Measurements from ENCODE around the gene ZKSCAN3. TPM values are rescaled to one million over a fixed set of nuclear protein-coding genes. Genes with fewer than 3 reads are reported as not detected.
"Not testable (repeated sequence)": the region's sequence is repeated elsewhere in the genome, so short reads cannot be mapped to it uniquely, and the experiment has no call there.

Gene ZKSCAN3
- total RNA-seq, 2 experiments from 2014 or later: 1.3 TPM

DNA sequence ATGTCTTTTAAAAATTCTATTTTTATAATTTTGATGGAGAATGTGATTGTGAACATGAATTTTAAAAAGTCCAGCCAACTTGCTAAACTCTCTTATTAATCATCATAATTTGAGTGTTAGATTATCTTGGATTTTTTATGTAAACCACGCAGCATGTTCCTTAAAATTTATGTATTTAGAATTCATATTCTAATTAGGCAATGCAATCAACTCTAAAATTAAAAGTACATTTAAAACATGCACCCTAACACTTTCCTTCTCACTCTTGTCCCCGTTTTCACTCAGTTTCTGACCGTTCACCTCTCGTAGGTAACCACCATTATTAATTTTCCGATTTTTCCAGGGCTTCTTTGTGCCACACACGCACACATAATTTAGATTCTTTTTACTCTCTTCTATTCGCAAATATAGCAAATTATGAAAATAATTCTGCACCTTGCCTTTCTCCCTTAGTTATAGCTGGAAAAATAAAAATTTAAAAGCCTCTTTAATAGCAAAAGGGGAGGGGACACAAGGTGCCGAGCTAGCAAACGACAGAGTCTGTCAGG lies 329 bp upstream of the ZKSCAN3 start:
- CTCF ChIA-PET: interaction anchor here (1.1 kb wide), 1 partner anchor 34 kb away, joined by 4 read pairs; no protein-coding TSS in a partner anchor
- Mint-ChIP-seq H3K4me1 (ENCODE audit: low read depth) (peaks cover 22% of the 10 kb centered on the region), H3K36me3 (ENCODE audit: low read depth) (no peaks in the 10 kb centered on the region), H3K27ac (peak overlapping the region; percentile 87), H3K9me3 (no peaks in the 10 kb centered on the region), H3K4me3 (peak overlapping the region; percentile 97), H3K27me3 (ENCODE audit: low read depth) (peaks cover 6% of the 10 kb centered on the region)
- intact Hi-C loops (cut with micrococcal nuclease): loop anchor here (1.0 kb wide), 2 partner anchors 14 to 82 kb away; partner anchors contain the start of gene ZSCAN26
- no peak for DNase-seq

DNA sequence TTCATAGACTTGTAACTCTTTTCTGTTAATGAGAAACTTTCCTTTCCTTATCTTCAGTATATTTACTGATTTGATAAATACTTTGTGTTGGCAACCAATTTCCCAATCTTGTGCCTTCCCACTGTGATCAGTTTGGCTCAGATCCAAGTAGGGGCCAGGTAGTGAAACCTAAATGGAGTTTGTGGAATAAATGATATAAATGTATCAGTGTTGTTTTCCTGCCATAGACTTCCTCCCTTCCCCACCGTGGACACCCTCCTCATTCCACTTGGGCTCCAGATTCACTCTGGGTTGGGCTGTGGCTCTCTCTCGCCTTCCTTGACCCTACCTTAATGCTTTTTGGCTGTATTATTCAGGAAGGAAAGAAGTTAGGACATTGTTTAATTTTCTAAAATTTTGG lies 1.3 kb downstream of the ZKSCAN3 start:
- Mint-ChIP-seq H3K4me1 (ENCODE audit: low read depth) (peaks cover 30% of the 10 kb centered on the region), H3K9me3 (no peaks in the 10 kb centered on the region), H3K27ac (no peak overlapping the region), H3K36me3 (ENCODE audit: low read depth) (no peaks in the 10 kb centered on the region), H3K4me3 (peak overlapping the region; percentile 6), H3K27me3 (ENCODE audit: low read depth) (peaks cover 4% of the 10 kb centered on the region)
- intact Hi-C loops (cut with micrococcal nuclease): no loop called here
- CTCF ChIA-PET: interaction anchor here (0.8 kb wide), 1 partner anchor 175 kb away, joined by 3 read pairs; no protein-coding TSS in a partner anchor
- DNase-seq: no peak

DNA sequence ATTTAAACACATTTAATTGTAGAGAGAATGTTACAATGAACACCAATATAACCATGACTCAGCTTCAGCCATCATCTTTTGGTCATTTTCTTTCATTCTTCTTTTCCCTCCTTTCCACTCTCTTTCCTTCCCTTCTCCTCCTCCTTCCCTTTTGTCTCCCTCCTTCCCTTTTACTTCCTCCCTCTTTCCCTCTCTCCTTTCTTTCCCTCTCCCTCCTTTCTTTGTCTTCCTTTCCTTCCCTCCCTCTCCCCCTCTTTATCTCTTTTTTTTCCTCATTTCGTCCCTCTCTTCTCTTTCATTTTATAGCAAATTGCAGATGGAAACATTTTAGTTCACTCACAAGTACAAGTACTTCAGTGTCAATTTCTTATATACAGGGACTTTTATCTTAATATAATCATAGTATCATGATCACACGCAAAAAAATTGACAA lies 1.8 kb downstream of the ZKSCAN3 start:
- H3K9me3 Mint-ChIP-seq: no peaks in the 10 kb centered on the region
- H3K27ac Mint-ChIP-seq: no peak overlapping the region
- intact Hi-C loops (cut with micrococcal nuclease): no loop called here
- H3K4me3 Mint-ChIP-seq: no peak overlapping the region
- H3K27me3 Mint-ChIP-seq (ENCODE audit: low read depth): peaks cover 4% of the 10 kb centered on the region
- CTCF ChIA-PET: no interaction called here
- H3K4me1 Mint-ChIP-seq (ENCODE audit: low read depth): peaks cover 31% of the 10 kb centered on the region
- no peaks in the 10 kb centered on the region for H3K36me3 Mint-ChIP-seq (ENCODE audit: low read depth)
- DNase-seq: no peak

GRCh38 chr6:28353356-28353755 lies 3.6 kb downstream of the ZKSCAN3 start:
- intact Hi-C loops (cut with micrococcal nuclease): no loop called here
- no peaks in the 10 kb centered on the region for H3K27me3 Mint-ChIP-seq (ENCODE audit: low read depth)
- CTCF ChIA-PET: interaction anchor here (0.8 kb wide), 1 partner anchor 10 kb away, joined by 3 read pairs; no protein-coding TSS in a partner anchor
- no peak overlapping the region for H3K4me3 Mint-ChIP-seq
- H3K36me3 Mint-ChIP-seq (ENCODE audit: low read depth): no peaks in the 10 kb centered on the region
- no peak overlapping the region for H3K27ac Mint-ChIP-seq
- H3K4me1 Mint-ChIP-seq (ENCODE audit: low read depth): peaks cover 31% of the 10 kb centered on the region
- no peak for DNase-seq
- H3K9me3 Mint-ChIP-seq: no peaks in the 10 kb centered on the region

GRCh38 chr6:28353981-28354676 lies 4.4 kb downstream of the ZKSCAN3 start:
- H3K27ac Mint-ChIP-seq: no peak overlapping the region
- H3K4me1 Mint-ChIP-seq (ENCODE audit: low read depth): peaks cover 31% of the 10 kb centered on the region
- no peaks in the 10 kb centered on the region for H3K36me3 Mint-ChIP-seq (ENCODE audit: low read depth)
- intact Hi-C loops (cut with micrococcal nuclease): loop anchor here (2.0 kb wide), 1 partner anchor 141 kb away; no protein-coding TSS in a partner anchor
- H3K9me3 Mint-ChIP-seq: no peaks in the 10 kb centered on the region
- no peaks in the 10 kb centered on the region for H3K27me3 Mint-ChIP-seq (ENCODE audit: low read depth)
- no peak overlapping the region for H3K4me3 Mint-ChIP-seq
- CTCF ChIA-PET: interaction anchor here (0.8 to 2.9 kb wide), 3 partner anchors 9 to 216 kb away, joined by 3 to 10 read pairs (median 3); partner anchors contain the start of gene ZSCAN31
- DNase-seq: no peak

DNA sequence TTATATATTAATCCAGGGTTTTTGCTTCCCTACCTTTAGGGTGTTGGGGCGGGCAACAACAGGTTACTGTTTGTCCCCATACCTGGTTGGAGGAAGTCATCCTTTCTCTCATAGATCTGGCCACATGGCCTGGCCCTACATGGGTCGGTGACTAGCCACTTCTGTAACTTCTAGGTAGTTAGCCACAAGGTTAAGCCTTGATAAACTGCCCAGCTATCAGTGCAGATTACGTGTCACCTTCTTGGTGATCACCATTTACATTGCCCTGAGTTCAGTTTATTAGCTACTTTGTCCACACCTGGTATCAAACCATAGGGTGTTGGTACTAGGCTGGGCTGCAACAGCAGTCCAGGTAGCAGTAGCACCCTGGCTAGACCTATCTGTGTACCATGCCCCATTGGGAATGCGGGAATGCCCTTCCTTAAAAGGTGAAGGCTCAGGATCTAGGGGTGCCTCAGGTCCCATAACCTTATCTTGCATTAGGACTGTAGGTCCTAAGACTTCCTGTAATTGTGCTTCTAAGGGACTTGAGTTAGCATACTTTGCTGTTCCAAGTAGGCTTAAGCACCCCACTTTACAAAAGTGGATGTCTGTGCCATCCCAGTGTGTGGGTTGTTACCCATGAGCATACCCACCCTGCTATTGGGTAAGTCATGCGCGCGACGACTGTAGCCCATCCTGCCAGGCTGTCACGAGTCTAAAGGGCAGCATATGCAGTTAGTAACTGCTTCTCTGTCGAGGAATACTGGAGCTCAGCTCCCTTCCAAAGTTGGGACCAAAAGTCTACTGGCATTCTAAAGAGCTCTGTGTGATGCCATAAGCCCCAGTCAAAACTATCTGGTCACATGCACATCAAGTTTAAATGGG lies 5.2 kb downstream of the ZKSCAN3 start:
- Mint-ChIP-seq H3K27me3 (ENCODE audit: low read depth) (no peaks in the 10 kb centered on the region), H3K27ac (no peak overlapping the region), H3K36me3 (ENCODE audit: low read depth) (no peaks in the 10 kb centered on the region), H3K4me3 (peak overlapping the region; percentile 80), H3K9me3 (no peaks in the 10 kb centered on the region), H3K4me1 (ENCODE audit: low read depth) (peaks cover 29% of the 10 kb centered on the region)
- CTCF ChIA-PET: interaction anchor here (0.8 to 2.9 kb wide), 10 partner anchors 17 to 301 kb away, joined by 3 to 27 read pairs (median 3); partner anchors contain the start of genes ZKSCAN8 and ZSCAN31
- intact Hi-C loops (cut with micrococcal nuclease): loop anchor here (2.0 kb wide), 1 partner anchor 142 kb away; no protein-coding TSS in a partner anchor
- no peak for DNase-seq

- no peaks in the 10 kb centered on the region for H3K9me3 Mint-ChIP-seq
- peaks cover 23% of the 10 kb centered on the region for H3K4me1 Mint-ChIP-seq (ENCODE audit: low read depth)
- H3K36me3 Mint-ChIP-seq (ENCODE audit: low read depth): peaks cover 2% of the 10 kb centered on the region
- peak; percentile 79 for DNase-seq
- CTCF ChIA-PET: interaction anchor here (0.6 to 2.9 kb wide), 26 partner anchors 9 to 1137 kb away, joined by 3 to 27 read pairs (median 3); partner anchors contain the start of genes ZKSCAN4, ZKSCAN8 and ZSCAN31
- intact Hi-C loops (cut with micrococcal nuclease): loop anchor here (1.0 to 2.0 kb wide), 5 partner anchors 87 to 533 kb away; no protein-coding TSS in a partner anchor
- H3K4me3 Mint-ChIP-seq: peak overlapping the region; percentile 80
- no peaks in the 10 kb centered on the region for H3K27me3 Mint-ChIP-seq (ENCODE audit: low read depth)
- H3K27ac Mint-ChIP-seq: peak overlapping the region; percentile 75
Observed at GRCh38 chr6:28355743-28356665, 6.3 kb downstream of the ZKSCAN3 start.

GRCh38 chr6:28356666-28357020 lies 6.9 kb downstream of the ZKSCAN3 start:
- no peaks in the 10 kb centered on the region for H3K9me3 Mint-ChIP-seq
- H3K4me1 Mint-ChIP-seq (ENCODE audit: low read depth): peaks cover 16% of the 10 kb centered on the region
- CTCF ChIA-PET: interaction anchor here (0.6 to 2.9 kb wide), 16 partner anchors 9 to 1136 kb away, joined by 3 to 27 read pairs (median 4); partner anchors contain the start of genes ZKSCAN4, ZKSCAN8 and ZSCAN31
- H3K36me3 Mint-ChIP-seq (ENCODE audit: low read depth): peaks cover 2% of the 10 kb centered on the region
- intact Hi-C loops (cut with micrococcal nuclease): loop anchor here (1.0 to 2.0 kb wide), 4 partner anchors 87 to 534 kb away; no protein-coding TSS in a partner anchor
- no peak overlapping the region for H3K27ac Mint-ChIP-seq
- no peak for DNase-seq
- no peak overlapping the region for H3K4me3 Mint-ChIP-seq
- H3K27me3 Mint-ChIP-seq (ENCODE audit: low read depth): no peaks in the 10 kb centered on the region

DNA sequence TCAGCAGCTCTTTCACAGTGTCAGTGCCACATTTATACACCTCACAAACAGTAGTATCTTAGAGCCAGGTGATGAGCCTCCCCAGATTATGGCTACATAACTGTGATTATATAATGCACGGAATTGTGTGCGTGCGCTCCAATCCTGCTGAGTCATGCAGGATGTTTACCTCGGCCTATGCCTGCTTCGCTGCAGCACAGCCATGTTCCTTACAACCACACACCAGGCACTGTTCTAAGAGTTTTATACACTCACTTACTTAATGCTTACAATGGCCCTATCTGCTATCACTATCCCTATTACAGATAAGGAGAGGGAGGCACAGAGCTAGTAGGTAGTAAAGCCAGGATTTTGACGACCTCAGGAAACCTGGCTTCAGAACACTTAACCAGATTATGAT lies 7.3 kb downstream of the ZKSCAN3 start:
- Mint-ChIP-seq H3K4me3 (no peak overlapping the region), H3K27me3 (ENCODE audit: low read depth) (no peaks in the 10 kb centered on the region), H3K27ac (no peak overlapping the region), H3K9me3 (no peaks in the 10 kb centered on the region), H3K4me1 (ENCODE audit: low read depth) (peaks cover 14% of the 10 kb centered on the region), H3K36me3 (ENCODE audit: low read depth) (peaks cover 2% of the 10 kb centered on the region)
- no peak for DNase-seq
- CTCF ChIA-PET: interaction anchor here (1.1 to 2.9 kb wide), 6 partner anchors 15 to 224 kb away, joined by 3 to 27 read pairs (median 8); partner anchors contain the start of genes ZKSCAN8 and ZSCAN31
- intact Hi-C loops (cut with micrococcal nuclease): loop anchor here (2.0 kb wide), 1 partner anchor 534 kb away; no protein-coding TSS in a partner anchor

DNA sequence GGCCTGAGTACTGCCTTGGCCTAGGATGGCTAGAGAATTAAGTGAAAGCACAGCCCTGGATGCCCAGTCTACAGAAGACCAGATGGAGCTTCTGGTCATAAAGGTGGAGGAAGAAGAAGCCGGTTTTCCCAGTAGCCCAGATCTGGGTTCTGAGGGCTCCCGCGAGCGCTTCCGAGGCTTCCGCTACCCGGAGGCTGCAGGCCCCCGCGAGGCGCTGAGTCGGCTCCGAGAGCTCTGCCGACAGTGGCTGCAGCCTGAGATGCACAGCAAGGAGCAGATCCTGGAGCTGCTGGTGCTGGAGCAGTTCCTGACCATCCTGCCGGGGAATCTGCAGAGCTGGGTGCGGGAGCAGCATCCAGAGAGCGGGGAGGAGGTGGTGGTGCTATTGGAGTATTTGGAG lies 9.8 kb downstream of the ZKSCAN3 start:
- H3K36me3 Mint-ChIP-seq (ENCODE audit: low read depth); CTCF ChIA-PET; intact Hi-C loops (cut with micrococcal nuclease); H3K4me1 Mint-ChIP-seq (ENCODE audit: low read depth); H3K27ac Mint-ChIP-seq; DNase-seq; H3K9me3 Mint-ChIP-seq; H3K27me3 Mint-ChIP-seq (ENCODE audit: low read depth); H3K4me3 Mint-ChIP-seq: not testable (repeated sequence)

DNA sequence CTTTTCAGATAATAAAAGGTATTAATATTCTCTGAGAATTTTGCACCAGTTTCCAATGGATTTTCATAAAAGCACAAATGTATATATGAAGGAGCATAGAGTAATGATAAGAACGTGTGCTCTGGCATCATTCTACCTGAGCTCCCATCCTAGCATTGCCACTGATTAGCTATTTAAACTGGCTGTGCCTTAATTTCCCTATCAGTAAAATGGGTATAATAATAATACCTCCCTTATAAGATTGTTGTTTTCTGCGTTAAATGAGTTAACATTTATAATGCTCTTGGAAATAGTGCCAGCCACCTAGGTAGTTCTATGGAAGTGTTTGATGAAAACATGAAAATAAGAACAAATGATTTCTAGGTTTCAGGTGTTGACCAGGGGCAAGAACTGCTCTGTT lies 11.2 kb downstream of the ZKSCAN3 start:
- Mint-ChIP-seq H3K27me3 (ENCODE audit: low read depth) (no peaks in the 10 kb centered on the region), H3K36me3 (ENCODE audit: low read depth) (peaks cover 12% of the 10 kb centered on the region), H3K27ac (no peak overlapping the region), H3K9me3 (no peaks in the 10 kb centered on the region), H3K4me1 (ENCODE audit: low read depth) (peaks cover 3% of the 10 kb centered on the region), H3K4me3 (no peak overlapping the region)
- CTCF ChIA-PET: no interaction called here
- intact Hi-C loops (cut with micrococcal nuclease): no loop called here
- no peak for DNase-seq

Measured in activated naive CD4-positive, alpha-beta T cell treated with anti-CD3 and anti-CD28 coated beads for 36 hours (primary cell).